Measurements from ENCODE around the gene TRIM5.

- TF ChIP-seq POLR2A (IDR thresholded peaks at IDR 0.05; ENCODE audit: low read length) (no peak), GATA1 (IDR thresholded peaks at IDR 0.05; ENCODE audit: low read depth, low read length) (no peak)
Measured at GRCh38 chr11:5620651-5621521, 64.0 kb downstream of the TRIM5 start.
